ENCODE measurements around the gene TMEM255A.

GRCh38 chrX:120305531-120306141 is 5.6 kb downstream of the TMEM255A start:
- TF ChIP-seq CTCF (IDR thresholded peaks at IDR 0.05) (no peak), EZH2 (IDR thresholded peaks at IDR 0.05; ENCODE audit: borderline replicate concordance, insufficient read depth, low read depth, low read length, poor library complexity, severe bottlenecking) (no peak)
